HG03439 (cell line): ENCODE data around the gene CHMP6.

Experiments
- ATAC-seq: cut with Tn5 transposase; IDR thresholded peaks from one replicate; pipeline ENCODE4 v1.9.1; 2021; ENCODE audit warnings: mild to moderate bottlenecking, moderate library complexity; ENCODE audit not compliant: unreplicated experiment

Gene CHMP6

GRCh38 chr17:80970762-80971703 is 20.6 kb upstream of the CHMP6 start:
- no peak for ATAC-seq

- no peak for ATAC-seq
These were observed 19.8 kb upstream of the CHMP6 start for GRCh38 chr17:80971704-80972304.

- ATAC-seq, result no peak
These were observed 14.9 kb upstream of the CHMP6 start for GRCh38 chr17:80976701-80977100.

GRCh38 chr17:80977172-80977571 is 14.5 kb upstream of the CHMP6 start:
- ATAC-seq, result no peak

GRCh38 chr17:80978499-80979497 is 12.8 kb upstream of the CHMP6 start:
- no peak for ATAC-seq

GRCh38 chr17:80979547-80980378 is 11.9 kb upstream of the CHMP6 start:
- no peak for ATAC-seq

GRCh38 chr17:80980397-80981061 is 11.1 kb upstream of the CHMP6 start:
- no peak for ATAC-seq

- no peak for ATAC-seq
These were observed 10.4 kb upstream of the CHMP6 start for GRCh38 chr17:80981062-80981902.

GRCh38 chr17:80981929-80982425 is 9.7 kb upstream of the CHMP6 start:
- no peak for ATAC-seq

GRCh38 chr17:80982426-80982974 is 9.1 kb upstream of the CHMP6 start:
- no peak for ATAC-seq

- no peak for ATAC-seq
These were observed 8.1 kb upstream of the CHMP6 start for GRCh38 chr17:80983545-80983944.

- ATAC-seq, result no peak
These were observed 6.9 kb upstream of the CHMP6 start for GRCh38 chr17:80984749-80985148.

- ATAC-seq, result no peak
These were observed 5.6 kb upstream of the CHMP6 start for GRCh38 chr17:80986046-80986445.

GRCh38 chr17:80986816-80987475 is 4.7 kb upstream of the CHMP6 start:
- no peak for ATAC-seq

GRCh38 chr17:80987941-80988461 is 3.6 kb upstream of the CHMP6 start:
- no peak for ATAC-seq

GRCh38 chr17:80989586-80989913 is 2.1 kb upstream of the CHMP6 start:
- ATAC-seq, result no peak

GRCh38 chr17:80990921-80991644 is 558 bp upstream of the CHMP6 start:
- no peak for ATAC-seq
